Heart right ventricle (tissue), 16 donors: ENCODE results near the gene RGS6. TPM values are rescaled to one million over a fixed set of nuclear protein-coding genes. Genes with fewer than 3 reads are reported as not detected.

Experiments
- ATAC-seq, 8 donors: fragments of 200-7000 bp; cut with Tn5 transposase; one replicate each; pipeline ENCODE4 v1.9.1; 2020; ENCODE audit warnings: mild to moderate bottlenecking in 8 of 8, moderate library complexity in 8 of 8, moderate number of reproducible peaks in 1 of 8
- DNase-seq, 2 donors: peaks; one replicate each; pipeline ENCODE4 v3.0.0-alpha.2; 2020
- H3K27ac ChIP-seq, 10 donors: fragments of 200-600 bp; sonication (generic) in 2 of 10; one replicate each; pipeline versions ENCODE4 v1.5.0 to v1.8.0; 2020 to 2022; ENCODE audit warnings: mild to moderate bottlenecking in 3 of 10
- H3K27me3 ChIP-seq, 7 donors: fragments of 200-600 bp; one replicate each; pipeline ENCODE4 v1.8.0; 2021 to 2022; ENCODE audit warnings: mild to moderate bottlenecking in 2 of 7
- H3K36me3 ChIP-seq, 9 donors: fragments of 200-600 bp; sonication (generic) in 1 of 9; one replicate each; pipeline versions ENCODE4 v1.5.0 to v1.8.0; 2020 to 2022; ENCODE audit warnings: mild to moderate bottlenecking in 2 of 9
- H3K4me1 ChIP-seq, 9 donors: fragments of 200-600 bp; sonication (generic) in 1 of 9; one replicate each; pipeline versions ENCODE4 v1.5.0 to v1.8.0; 2020 to 2022; ENCODE audit warnings: mild to moderate bottlenecking in 4 of 9
- H3K4me3 ChIP-seq, 10 donors: fragments of 200-600 bp; sonication (generic) in 2 of 10; one replicate each; pipeline versions ENCODE4 v1.5.0 to v1.8.0; 2020 to 2022; ENCODE audit warnings: mild to moderate bottlenecking in 7 of 10, moderate library complexity in 2 of 10
- H3K9me3 ChIP-seq, 11 donors: fragments of 200-600 bp in 10 of 11; sonication (generic) in 2 of 11; one replicate each; pipeline versions ENCODE4 v1.5.0 to v1.8.0; 2013 to 2022; ENCODE audit warnings: mild to moderate bottlenecking in 2 of 11, control low read depth in 1 of 11, moderate library complexity in 1 of 11
- WGBS, 2 donors: extraction: QIAGEN DNeasy Blood & Tissue Kit; methylation state at CpG; one replicate each; pipeline ENCODE4 v1.1.7; 2013; ENCODE audit warnings: inconsistent platforms in 1 of 2; 5-methylcytosine and 5-hydroxymethylcytosine counted together
- intact Hi-C, 10 donors: fragments of 100-400 bp; cut with DNase I; formaldehyde crosslinking; loops; one replicate each; pipeline versions ENCODE4 v1.11.1 to v1.14.2; 2022
- polyA plus RNA-seq, 2 donors: library from polyadenylated mRNA; stranded (reverse); fragments of 200-250 nt; gene quantifications; one replicate each; pipeline ENCODE4 v1.2.3, GENCODE V29; 2013
- total RNA-seq, 10 donors: library from RNA; stranded (reverse); fragmentation: NEBNext Ultra II Directional in 3 of 10; extraction: Animal tissue kit (Norgen Biotek cat#: 25700) in 3 of 10; gene quantifications; one replicate each; pipeline versions ENCODE4 v1.2.1 to v1.2.4, GENCODE V29; 2021 to 2023
- TF ChIP-seq, protein P1 (sequence below), 9 donors: fragments of 200-600 bp; sonication (generic) in 2 of 9; IDR thresholded peaks; one replicate each; pipeline versions ENCODE4 v1.5.0 to v1.8.0; 2021 to 2022; ENCODE audit warnings: antibody characterized with exemption in 9 of 9, mild to moderate bottlenecking in 5 of 9, moderate library complexity in 1 of 9
- donor health status: Arrhythmogenic right ventricular cardiomyopathy.
- donor health status: ischemic (EF 13 %, LVEDD 7.1; RV severe dilation, severe dysfunction).
- donor health status: healthy with polysubstance abuse.
- donor health status: DM: no; HTN: yes; CAD: no.
- donor health status: DM: no; HTN: no; CAD: no.
- donor health status: ischemic (EF 25% LVEDD 6.9; RV normal size, moderate dysfunction).
- donor health status: ischemic (EF 25% LVEDD 5.7; RV mildly dilated, moderate dysfunction).
- donor health status: healthy.
- donor health status: DM: yes; HTN: yes; CAD: no.
- donor health status: Ischemic cardiomyopathy.
- donor health status: ischemic (EF 35%, LVEDD 5.7; RV mildly dilated, moderate dysfunction).
- donor health status: nonischemic (EF 11% LVEDD 7.7; RV severe dilation, severe dysfunction).
- donor health status: DM: yes; HTN: yes; CAD: no.
- donor health status: PGD.
- donor health status: ischemic (EF 29% LVEDD 5.4; RV normal size, mild dysfunction).
- donor health status: nonischemic (EF 23%, LVEDD 6.1; RV moderate dilation, normal function).

RGS6 gene
- total and polyA plus RNA-seq, 12 donors: 1.2 to 31.9 (median 19.0) TPM

GRCh38 chr14:72262771-72263170 lies 330.5 kb downstream of the RGS6 start:
- H3K4me3 ChIP-seq: no peak overlapping the region
- TF ChIP-seq, protein P1, sequence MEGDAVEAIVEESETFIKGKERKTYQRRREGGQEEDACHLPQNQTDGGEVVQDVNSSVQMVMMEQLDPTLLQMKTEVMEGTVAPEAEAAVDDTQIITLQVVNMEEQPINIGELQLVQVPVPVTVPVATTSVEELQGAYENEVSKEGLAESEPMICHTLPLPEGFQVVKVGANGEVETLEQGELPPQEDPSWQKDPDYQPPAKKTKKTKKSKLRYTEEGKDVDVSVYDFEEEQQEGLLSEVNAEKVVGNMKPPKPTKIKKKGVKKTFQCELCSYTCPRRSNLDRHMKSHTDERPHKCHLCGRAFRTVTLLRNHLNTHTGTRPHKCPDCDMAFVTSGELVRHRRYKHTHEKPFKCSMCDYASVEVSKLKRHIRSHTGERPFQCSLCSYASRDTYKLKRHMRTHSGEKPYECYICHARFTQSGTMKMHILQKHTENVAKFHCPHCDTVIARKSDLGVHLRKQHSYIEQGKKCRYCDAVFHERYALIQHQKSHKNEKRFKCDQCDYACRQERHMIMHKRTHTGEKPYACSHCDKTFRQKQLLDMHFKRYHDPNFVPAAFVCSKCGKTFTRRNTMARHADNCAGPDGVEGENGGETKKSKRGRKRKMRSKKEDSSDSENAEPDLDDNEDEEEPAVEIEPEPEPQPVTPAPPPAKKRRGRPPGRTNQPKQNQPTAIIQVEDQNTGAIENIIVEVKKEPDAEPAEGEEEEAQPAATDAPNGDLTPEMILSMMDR (IDR thresholded peaks at IDR 0.05): no peak
- no peaks in the 10 kb centered on the region for H3K36me3 ChIP-seq
- H3K27ac ChIP-seq: no peak overlapping the region
- WGBS, 2 donors: 93 to 94% methylated on average over 2 of the region's 2 CpGs
- no peak for ATAC-seq
- H3K9me3 ChIP-seq: peaks cover 0 to 6% (median 0%) of the 10 kb centered on the region in 11 donors
- no peak for DNase-seq
- intact Hi-C loops: no loop called here
- H3K4me1 ChIP-seq: peaks cover 0 to 10% (median 5%) of the 10 kb centered on the region in 9 donors
- no peaks in the 10 kb centered on the region for H3K27me3 ChIP-seq

DNA sequence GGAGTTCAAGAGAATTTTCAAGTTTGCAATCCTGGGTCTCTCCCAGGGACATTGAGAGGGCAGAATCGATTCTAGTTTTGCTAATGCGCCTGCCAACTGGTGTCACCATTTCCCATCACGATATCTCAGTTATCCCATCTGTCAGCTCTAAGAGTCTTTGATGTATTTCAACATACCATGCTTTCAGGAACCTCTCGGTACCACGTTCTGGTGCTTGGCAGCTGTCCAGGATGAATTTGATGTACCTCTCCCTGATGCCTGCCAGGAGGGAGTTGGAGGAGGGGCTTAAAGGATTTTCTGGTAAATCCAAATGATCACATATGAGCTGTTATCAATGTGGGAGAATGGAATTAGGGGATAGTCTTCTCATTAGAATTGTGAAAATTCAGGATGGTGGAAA lies 332.5 kb downstream of the RGS6 start:
- WGBS, 2 donors: 39 to 53% methylated on average over 5 of the region's 5 CpGs
- ATAC-seq (peak in 1 of 8 donors; percentile 38), DNase-seq (no peak)
- intact Hi-C loops: no loop called here
- peaks cover 0 to 6% (median 0%) of the 10 kb centered on the region in 11 donors for H3K9me3 ChIP-seq
- no peaks in the 10 kb centered on the region for H3K27me3 ChIP-seq
- TF ChIP-seq, protein P1 (IDR thresholded peaks at IDR 0.05): no peak
- H3K27ac ChIP-seq: no peak overlapping the region
- H3K4me3 ChIP-seq: no peak overlapping the region
- peaks cover 0 to 15% (median 5%) of the 10 kb centered on the region in 9 donors for H3K4me1 ChIP-seq
- no peaks in the 10 kb centered on the region for H3K36me3 ChIP-seq

GRCh38 chr14:72270147-72270727 lies 338.0 kb downstream of the RGS6 start:
- no peak for ATAC-seq
- WGBS, 2 donors: 39 to 40% methylated on average over 5 of the region's 5 CpGs
- Histone ChIP-seq H3K27me3 (no peaks in the 10 kb centered on the region), H3K36me3 (no peaks in the 10 kb centered on the region), H3K4me1 (peaks cover 0 to 15% (median 4%) of the 10 kb centered on the region in 9 donors), H3K4me3 (no peak overlapping the region), H3K9me3 (peaks cover 0 to 5% (median 0%) of the 10 kb centered on the region in 11 donors), H3K27ac (no peak overlapping the region)
- TF ChIP-seq, protein P1 (IDR thresholded peaks at IDR 0.05): no peak
- no peak for DNase-seq
- intact Hi-C loops: no loop called here

DNA sequence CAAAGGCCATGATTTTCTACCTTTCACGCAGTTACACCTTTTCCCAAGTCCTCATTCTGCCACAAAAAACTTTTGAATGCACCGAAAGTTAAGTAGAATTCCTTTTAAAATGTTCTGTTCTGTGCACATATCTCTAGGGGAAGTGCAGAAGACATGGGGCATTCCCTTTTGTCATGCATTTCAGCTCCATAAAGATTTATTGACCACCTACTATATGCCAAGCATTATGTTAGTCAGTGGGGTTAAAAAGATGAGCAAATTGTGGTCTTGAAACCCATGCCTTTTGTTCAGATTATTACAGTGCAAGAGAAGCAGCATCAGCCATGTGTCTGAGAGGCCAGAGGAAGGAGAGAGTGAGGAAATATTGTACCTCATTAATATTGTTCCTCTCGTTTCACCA lies 338.5 kb downstream of the RGS6 start:
- DNase-seq: no peak
- WGBS, 2 donors: 94 to 95% methylated on average over 3 of the region's 3 CpGs
- intact Hi-C loops: no loop called here
- Histone ChIP-seq H3K27ac (no peak overlapping the region), H3K4me3 (no peak overlapping the region), H3K27me3 (no peaks in the 10 kb centered on the region), H3K4me1 (peaks cover 0 to 15% (median 4%) of the 10 kb centered on the region in 9 donors), H3K36me3 (no peaks in the 10 kb centered on the region), H3K9me3 (peaks cover 0 to 5% (median 0%) of the 10 kb centered on the region in 11 donors)
- ATAC-seq: no peak
- TF ChIP-seq, protein P1 (IDR thresholded peaks at IDR 0.05): no peak
